ENCODE measurements around the gene CCL26. TPM values are rescaled to one million over a fixed set of nuclear protein-coding genes. Genes with fewer than 3 reads are reported as not detected.
A peak's percentile ranks its signal among the peaks of the same experiment; 100 is the strongest.

CCL26 gene
- total RNA-seq, 2 experiments from 2014 or later: not detected

- peak; percentile 33 for DNase-seq (ENCODE audit: low spot score)
- TF ChIP-seq EZH2phosphoT487 (IDR thresholded peaks at IDR 0.05; ENCODE audit: borderline replicate concordance, low read depth, low read length) (no peak), CTCF (conservative IDR thresholded peaks at IDR 0.05; ENCODE audit: low read length) (0 out of 2 replicates have a peak, but pooled peaks have one; percentile 31)
These were observed 26.8 kb upstream of the CCL26 start for GRCh38 chr7:75798770-75799169.

DNA sequence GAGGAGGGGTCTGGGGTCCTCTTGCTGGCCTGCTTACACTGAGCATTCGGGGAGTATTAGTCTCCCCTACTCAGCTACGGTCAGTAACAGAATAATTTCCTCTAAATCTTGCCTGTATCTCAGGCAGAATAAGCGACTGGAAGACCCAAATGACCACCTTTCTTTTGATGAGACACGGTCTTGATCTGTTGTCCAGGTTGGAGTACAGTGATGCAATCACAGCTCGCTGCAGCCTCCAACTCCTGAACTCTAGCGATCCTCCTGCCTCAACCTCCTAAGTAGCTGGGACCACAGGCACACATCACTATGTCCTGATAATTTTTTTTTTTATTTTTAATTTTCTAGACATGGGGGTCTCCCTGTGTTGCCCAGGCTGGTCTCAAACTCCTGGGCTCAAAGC, 24.4 kb upstream of the CCL26 start:
- H4K20me1 ChIP-seq (ENCODE audit: insufficient read depth, low read length): no peaks in the 10 kb centered on the region
- H2AFZ ChIP-seq (ENCODE audit: low read length): no peak overlapping the region
- no peak overlapping the region for H3K4me2 ChIP-seq (ENCODE audit: low read length)
- no peaks in the 10 kb centered on the region for H3K9me2 ChIP-seq (ENCODE audit: insufficient read depth, low read length)
- H3K4me3 ChIP-seq (ENCODE audit: low read depth, low read length, poor library complexity, severe bottlenecking): no peak overlapping the region
- CTCF ChIA-PET (ENCODE audit: unreplicated experiment): no interaction called here
- no peak for DNase-seq (ENCODE audit: low spot score)
- no peaks in the 10 kb centered on the region for H3K79me2 ChIP-seq (ENCODE audit: insufficient read depth, low read depth, low read length)
- H3K9me3 ChIP-seq (ENCODE audit: low read length): no peaks in the 10 kb centered on the region
- POLR2A ChIA-PET: interaction anchor here (0.6 kb wide), 1 partner anchor 31 kb away, joined by 4 read pairs; no protein-coding TSS in a partner anchor
- H3K36me3 ChIP-seq (ENCODE audit: insufficient read depth, low read length): no peaks in the 10 kb centered on the region
- H3K4me1 ChIP-seq (ENCODE audit: insufficient read depth, low read length, poor library complexity, severe bottlenecking): peaks cover 8% of the 10 kb centered on the region
- intact Hi-C loops (cut with micrococcal nuclease; ENCODE audit: unreplicated experiment): no loop called here
- TF ChIP-seq EZH2phosphoT487 (IDR thresholded peaks at IDR 0.05; ENCODE audit: borderline replicate concordance, low read depth, low read length) (no peak), CTCF (conservative IDR thresholded peaks at IDR 0.05; ENCODE audit: low read length) (no peak)
- no peak overlapping the region for H3K27ac ChIP-seq (ENCODE audit: low read depth, low read length, poor library complexity, severe bottlenecking)
- no TSS peak for BruUV-seq (replicated peaks)

More at GRCh38 chr7:75798770-75799169, 26.8 kb upstream of the CCL26 start:
- intact Hi-C loops (cut with micrococcal nuclease; ENCODE audit: unreplicated experiment): no loop called here
- no peaks in the 10 kb centered on the region for H3K79me2 ChIP-seq (ENCODE audit: insufficient read depth, low read depth, low read length)
- ChIA-PET POLR2A (interaction anchor here (0.5 to 0.7 kb wide), 2 partner anchors 64 to 334 kb away, joined by 3 to 4 read pairs; no protein-coding TSS in a partner anchor), CTCF (ENCODE audit: unreplicated experiment) (no interaction called here)
- no peak overlapping the region for H3K4me3 ChIP-seq (ENCODE audit: low read depth, low read length, poor library complexity, severe bottlenecking)
- H2AFZ ChIP-seq (ENCODE audit: low read length): no peak overlapping the region
- no peaks in the 10 kb centered on the region for H3K9me3 ChIP-seq (ENCODE audit: low read length)
- no peak overlapping the region for H3K4me2 ChIP-seq (ENCODE audit: low read length)
- no peaks in the 10 kb centered on the region for H3K36me3 ChIP-seq (ENCODE audit: insufficient read depth, low read length)
- H3K27ac ChIP-seq (ENCODE audit: low read depth, low read length, poor library complexity, severe bottlenecking): no peak overlapping the region
- H3K9me2 ChIP-seq (ENCODE audit: insufficient read depth, low read length): no peaks in the 10 kb centered on the region
- H4K20me1 ChIP-seq (ENCODE audit: insufficient read depth, low read length): no peaks in the 10 kb centered on the region
- peaks cover 8% of the 10 kb centered on the region for H3K4me1 ChIP-seq (ENCODE audit: insufficient read depth, low read length, poor library complexity, severe bottlenecking)
- BruUV-seq (replicated peaks): no TSS peak

- no peak overlapping the region for H3K4me2 ChIP-seq (ENCODE audit: low read length)
- H3K27ac ChIP-seq (ENCODE audit: low read depth, low read length, poor library complexity, severe bottlenecking): no peak overlapping the region
- no peaks in the 10 kb centered on the region for H3K79me2 ChIP-seq (ENCODE audit: insufficient read depth, low read depth, low read length)
- no peaks in the 10 kb centered on the region for H3K9me2 ChIP-seq (ENCODE audit: insufficient read depth, low read length)
- no TSS peak for BruUV-seq (replicated peaks)
- TF ChIP-seq EZH2phosphoT487 (IDR thresholded peaks at IDR 0.05; ENCODE audit: borderline replicate concordance, low read depth, low read length): no peak
- no peak for TF ChIP-seq CTCF (conservative IDR thresholded peaks at IDR 0.05; ENCODE audit: low read length)
- no peak overlapping the region for H3K4me3 ChIP-seq (ENCODE audit: low read depth, low read length, poor library complexity, severe bottlenecking)
- no peaks in the 10 kb centered on the region for H4K20me1 ChIP-seq (ENCODE audit: insufficient read depth, low read length)
- intact Hi-C loops (cut with micrococcal nuclease; ENCODE audit: unreplicated experiment): no loop called here
- no peaks in the 10 kb centered on the region for H3K9me3 ChIP-seq (ENCODE audit: low read length)
- ChIA-PET POLR2A (interaction anchor here (0.5 kb wide), 1 partner anchor 32 kb away, joined by 3 read pairs; no protein-coding TSS in a partner anchor), CTCF (ENCODE audit: unreplicated experiment) (no interaction called here)
- no peaks in the 10 kb centered on the region for H3K36me3 ChIP-seq (ENCODE audit: insufficient read depth, low read length)
- no peak for DNase-seq (ENCODE audit: low spot score)
- no peak overlapping the region for H2AFZ ChIP-seq (ENCODE audit: low read length)
- peaks cover 8% of the 10 kb centered on the region for H3K4me1 ChIP-seq (ENCODE audit: insufficient read depth, low read length, poor library complexity, severe bottlenecking)
These were observed 23.8 kb upstream of the CCL26 start for GRCh38 chr7:75795831-75796285.
